ENCODE data around the gene CRLF2.
"Not testable (repeated sequence)": the region's sequence is repeated elsewhere in the genome, so short reads cannot be mapped to it uniquely, and the experiment has no call there.

GRCh38 chrX:1261771-1262170, 49.3 kb upstream of the CRLF2 start:
- TF ChIP-seq CTCF, POLR2A (IDR thresholded peaks at IDR 0.05): not testable (repeated sequence)
